Umbilical cord (tissue), 2 donors: ENCODE measurements around the gene OR14A16. TPM values are rescaled to one million over a fixed set of nuclear protein-coding genes. Genes with fewer than 3 reads are reported as not detected.

Experiments used
- DNase-seq: peaks from one replicate; pipeline ENCODE4 v3.0.0-alpha.2; 2015; ENCODE audit warnings: low spot score
- total RNA-seq: library from RNA; depleted of rRNA; stranded (reverse); fragments of >200 nt; gene quantifications from one replicate; pipeline ENCODE4 v1.2.3, GENCODE V29; 2014; ENCODE audit warnings: low replicate concordance; ENCODE audit not compliant: insufficient read depth

The OR14A16 gene
- 2.6 TPM for total RNA-seq

- DNase-seq, result no peak
Observed at GRCh38 chr1:247824023-247824422, at the start of gene OR14A16. Gene OR14A16, minus strand, starts transcription at chr1:247824119. Its CDS starts 8,390 bp downstream, at chr1:247815729.

GRCh38 chr1:247865416-247865815 lies 41.5 kb upstream of the OR14A16 start:
- no peak for DNase-seq

GRCh38 chr1:247864644-247865043 lies 40.7 kb upstream of the OR14A16 start:
- no peak for DNase-seq

- no peak for DNase-seq
Observed at GRCh38 chr1:247862756-247863155, 38.8 kb upstream of the OR14A16 start.

- DNase-seq, result no peak
Observed at GRCh38 chr1:247857985-247858619, 34.2 kb upstream of the OR14A16 start.

GRCh38 chr1:247857069-247857984 lies 33.4 kb upstream of the OR14A16 start, which contains the start of gene TRIM58:
Gene TRIM58, plus strand, starts transcription at chr1:247857187. Its CDS starts 60 bp downstream, at chr1:247857247.
- DNase-seq, result no peak

- DNase-seq, result no peak
Observed at GRCh38 chr1:247855911-247856310, 32.0 kb upstream of the OR14A16 start.

GRCh38 chr1:247854899-247855545 lies 31.1 kb upstream of the OR14A16 start:
- DNase-seq, result no peak

GRCh38 chr1:247849616-247850015 lies 25.7 kb upstream of the OR14A16 start:
- DNase-seq, result no peak

GRCh38 chr1:247848346-247848745 lies 24.4 kb upstream of the OR14A16 start:
- DNase-seq, result no peak

- no peak for DNase-seq
Observed at GRCh38 chr1:247845693-247846017, 21.7 kb upstream of the OR14A16 start.

GRCh38 chr1:247845011-247845692 lies 21.2 kb upstream of the OR14A16 start:
- DNase-seq, result no peak

GRCh38 chr1:247843411-247843810 lies 19.5 kb upstream of the OR14A16 start:
- DNase-seq, result no peak

- no peak for DNase-seq
Observed at GRCh38 chr1:247841796-247842195, 17.9 kb upstream of the OR14A16 start, which contains the start of gene OR11L1. Gene OR11L1, minus strand, starts transcription at chr1:247841896. Its CDS starts 0 bp downstream, at chr1:247841896.

- no peak for DNase-seq
Observed at GRCh38 chr1:247840818-247841217, 16.9 kb upstream of the OR14A16 start.

- no peak for DNase-seq
Observed at GRCh38 chr1:247833601-247834000, 9.7 kb upstream of the OR14A16 start.

- no peak for DNase-seq
Observed at GRCh38 chr1:247829656-247830055, 5.7 kb upstream of the OR14A16 start.

GRCh38 chr1:247825362-247825761 lies 1.4 kb upstream of the OR14A16 start:
- DNase-seq, result no peak

GRCh38 chr1:247822060-247822459 lies 1.9 kb downstream of the OR14A16 start:
- no peak for DNase-seq

- no peak for DNase-seq
Observed at GRCh38 chr1:247812637-247813036, 11.3 kb downstream of the OR14A16 start.

- DNase-seq, result no peak
Observed at GRCh38 chr1:247797518-247797917, 26.4 kb downstream of the OR14A16 start.

- DNase-seq, result no peak
Observed at GRCh38 chr1:247769603-247770002, 54.3 kb downstream of the OR14A16 start.
